HG03045 (cell line): ENCODE results near the gene OBSL1.

Source experiments
- ATAC-seq: cut with Tn5 transposase; IDR thresholded peaks from one replicate; pipeline ENCODE4 v1.9.1; 2021; ENCODE audit warnings: mild to moderate bottlenecking, moderate library complexity; ENCODE audit not compliant: unreplicated experiment

Gene OBSL1

DNA sequence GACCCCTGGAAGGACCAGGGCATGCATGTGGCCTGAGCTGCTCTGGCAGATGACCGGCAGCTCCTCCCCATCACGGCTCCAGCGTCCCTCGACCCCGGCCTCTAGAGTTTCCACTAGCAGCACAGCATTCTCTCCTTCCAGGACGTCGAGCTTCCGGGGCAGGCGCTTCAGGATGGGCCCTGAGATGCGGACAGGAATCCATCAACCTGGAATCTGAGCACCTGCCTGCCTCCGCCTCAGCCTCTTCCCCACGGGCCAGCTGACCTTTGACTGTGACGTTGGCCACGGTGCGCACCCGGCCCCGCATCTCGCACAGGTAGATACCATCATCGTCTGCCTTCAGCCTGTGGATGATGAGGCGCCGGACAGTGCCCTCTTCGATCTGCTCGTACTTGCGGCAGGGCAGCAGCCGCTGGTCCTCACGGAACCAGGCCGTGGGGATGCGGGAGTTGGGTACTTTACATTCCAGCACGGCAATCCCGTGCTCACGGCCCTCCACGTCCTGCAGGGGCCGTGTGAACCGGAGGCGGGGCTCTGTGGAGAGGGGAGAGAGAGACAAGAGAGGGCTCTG is 3.5 kb downstream of the OBSL1 start:
- no peak for ATAC-seq

DNA sequence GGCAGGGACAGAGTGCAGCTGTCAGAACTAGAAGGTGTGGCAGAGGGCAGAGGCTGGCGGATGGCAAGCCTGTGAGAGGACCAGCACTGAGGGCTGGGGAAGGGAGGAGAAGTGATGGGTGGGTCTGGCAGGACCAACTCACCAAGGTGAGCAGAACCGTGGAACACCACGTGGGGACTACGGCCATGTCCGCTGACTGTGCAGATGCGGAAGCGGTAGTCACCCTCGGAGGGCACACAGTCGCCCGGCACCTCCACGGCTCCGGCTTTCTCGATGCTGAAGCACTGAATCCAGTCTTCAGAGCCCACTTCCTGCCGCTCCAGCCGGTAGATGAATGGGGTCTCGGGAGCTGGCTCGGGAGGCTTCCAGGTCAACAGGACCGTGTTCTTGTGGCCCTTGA is 4.2 kb downstream of the OBSL1 start:
- no peak for ATAC-seq

DNA sequence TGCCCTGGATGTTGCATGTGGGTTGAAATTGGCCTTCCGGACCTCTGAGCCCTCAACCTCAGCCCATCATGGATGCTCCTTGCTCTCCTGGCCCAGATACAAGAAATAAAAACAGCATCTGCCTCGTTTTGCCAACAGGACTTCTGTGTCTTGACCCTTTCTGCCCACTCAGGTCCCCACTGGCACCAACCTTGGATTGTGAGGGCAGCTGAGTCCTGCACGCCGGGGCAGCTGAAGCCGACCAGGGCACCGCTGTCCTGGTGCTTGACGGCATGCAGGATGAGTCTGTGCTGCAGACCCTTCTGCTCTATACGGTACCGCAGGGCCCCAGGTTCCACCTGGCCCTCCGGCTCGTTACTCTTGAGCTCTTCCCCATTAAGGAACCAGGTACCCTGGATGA is 4.7 kb downstream of the OBSL1 start:
- no peak for ATAC-seq

DNA sequence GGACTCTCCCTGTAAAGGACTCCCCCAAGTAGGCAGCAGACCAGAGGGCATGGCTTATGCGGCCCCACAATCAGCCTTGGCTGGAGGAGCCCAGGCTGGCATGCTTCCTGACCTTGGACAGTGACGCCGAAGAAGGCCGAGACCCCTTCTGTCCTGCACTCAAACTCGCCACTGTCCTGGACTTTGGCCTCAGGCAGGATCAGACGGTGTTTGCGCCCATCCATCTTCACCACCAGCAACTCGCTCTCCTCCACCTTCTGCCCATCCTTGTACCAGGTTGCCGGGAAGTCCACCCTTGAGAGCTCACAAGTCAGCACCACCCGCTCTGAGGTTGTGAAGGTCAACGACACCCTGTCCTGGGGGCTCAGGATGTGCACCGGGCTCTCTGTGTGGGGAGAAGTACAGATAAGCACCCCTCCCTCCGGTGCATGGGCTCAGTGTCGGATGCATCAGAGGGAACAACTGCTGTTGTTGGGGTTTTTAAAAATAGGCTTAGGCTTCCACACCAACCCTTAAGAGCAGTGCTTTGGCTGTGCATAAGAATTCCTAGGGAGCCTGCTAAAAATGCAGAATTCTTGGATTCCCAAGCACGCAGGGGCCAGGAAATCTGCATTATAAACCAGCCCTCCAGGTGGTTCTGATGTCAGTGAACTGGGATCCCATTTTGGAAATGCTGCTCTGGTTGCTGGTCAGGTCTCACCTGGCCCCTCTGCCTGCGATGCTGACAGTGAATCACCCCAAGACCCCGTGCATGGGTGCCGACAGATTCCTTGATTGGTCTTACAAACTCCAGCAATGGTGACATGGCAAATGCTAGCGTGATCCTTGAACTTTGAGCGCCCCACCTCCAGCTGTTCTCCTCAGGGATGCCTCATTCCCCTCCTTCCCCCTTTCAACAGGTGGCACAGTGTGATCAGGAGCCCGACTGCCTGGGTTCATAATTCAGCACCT is 5.9 kb downstream of the OBSL1 start:
- no peak for ATAC-seq

DNA sequence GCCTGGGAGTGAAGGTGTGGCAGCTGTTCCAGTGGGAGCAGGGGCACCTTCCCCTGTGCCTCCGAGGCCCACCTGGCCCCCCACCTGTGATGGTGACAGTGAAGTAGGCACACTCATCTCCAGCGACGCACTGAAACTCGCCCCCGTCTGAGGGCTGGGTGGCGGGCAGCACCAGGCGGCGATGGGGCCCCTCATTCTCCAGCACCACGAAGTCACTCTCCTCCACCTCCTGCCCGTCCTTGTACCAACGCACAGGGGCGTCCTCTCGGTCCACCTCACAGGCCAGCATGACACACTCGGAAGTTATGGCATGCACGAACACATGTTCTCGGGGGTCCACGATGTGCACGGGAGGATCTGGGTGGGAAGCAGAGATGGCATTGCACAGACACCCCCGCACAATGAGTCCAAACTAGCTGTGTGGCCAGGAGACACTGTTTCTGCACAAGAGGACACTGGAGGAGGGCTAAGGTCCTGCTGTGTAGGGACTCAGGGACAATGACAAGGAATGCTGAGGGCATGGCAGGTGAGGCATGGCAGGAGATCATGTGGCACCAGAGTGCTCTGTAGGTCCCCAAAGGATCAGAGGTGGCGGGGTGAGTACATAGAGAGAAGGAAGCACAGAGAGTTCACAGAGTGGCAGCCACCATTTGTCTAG is 7.9 kb downstream of the OBSL1 start:
- ATAC-seq: no peak

DNA sequence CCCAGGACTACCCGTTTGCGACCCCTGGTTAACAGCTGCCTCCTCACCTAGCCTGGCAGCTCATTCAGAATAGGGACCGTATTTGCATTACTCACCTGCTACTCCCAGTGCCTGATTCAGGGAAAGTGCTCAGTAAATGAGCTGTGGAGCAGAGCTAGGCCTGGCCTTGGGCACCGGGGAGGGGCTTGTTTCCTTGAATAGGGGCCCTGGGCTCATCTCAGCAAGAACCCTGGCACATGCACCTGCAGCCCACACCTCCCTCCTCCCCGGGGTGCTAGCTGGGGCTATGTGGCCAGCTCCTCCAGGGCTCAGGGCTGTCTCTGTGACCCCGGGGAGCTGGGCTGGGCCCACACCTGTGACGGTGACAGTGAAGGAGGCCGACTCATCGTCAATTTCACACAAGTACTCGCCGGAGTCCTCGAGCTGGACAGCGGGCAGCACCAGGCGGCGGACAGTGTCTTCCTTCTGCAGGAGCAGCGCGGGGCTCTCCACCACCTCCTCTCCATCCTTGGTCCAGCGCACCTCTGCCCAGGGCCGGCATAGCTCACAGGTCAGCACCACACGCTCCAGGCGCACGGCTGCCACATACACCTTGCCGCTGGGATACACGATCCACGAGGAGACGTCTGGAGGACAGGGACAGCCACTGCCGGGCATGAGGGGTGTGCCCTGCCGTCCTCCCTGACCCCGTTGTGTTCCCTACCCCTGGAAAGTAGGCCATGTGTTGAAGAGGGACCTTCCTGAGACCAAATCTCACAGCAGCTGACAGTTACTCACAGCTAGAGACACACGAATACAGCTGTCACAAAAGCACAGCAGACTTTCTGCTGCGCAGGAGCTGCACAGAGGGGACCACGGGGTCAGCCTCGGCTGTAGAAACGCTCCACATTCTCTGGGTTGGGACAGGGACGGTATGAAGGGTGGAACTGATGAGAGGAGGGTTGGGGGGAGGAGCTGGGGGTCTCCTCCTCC is 9.0 kb downstream of the OBSL1 start:
- ATAC-seq: no peak

DNA sequence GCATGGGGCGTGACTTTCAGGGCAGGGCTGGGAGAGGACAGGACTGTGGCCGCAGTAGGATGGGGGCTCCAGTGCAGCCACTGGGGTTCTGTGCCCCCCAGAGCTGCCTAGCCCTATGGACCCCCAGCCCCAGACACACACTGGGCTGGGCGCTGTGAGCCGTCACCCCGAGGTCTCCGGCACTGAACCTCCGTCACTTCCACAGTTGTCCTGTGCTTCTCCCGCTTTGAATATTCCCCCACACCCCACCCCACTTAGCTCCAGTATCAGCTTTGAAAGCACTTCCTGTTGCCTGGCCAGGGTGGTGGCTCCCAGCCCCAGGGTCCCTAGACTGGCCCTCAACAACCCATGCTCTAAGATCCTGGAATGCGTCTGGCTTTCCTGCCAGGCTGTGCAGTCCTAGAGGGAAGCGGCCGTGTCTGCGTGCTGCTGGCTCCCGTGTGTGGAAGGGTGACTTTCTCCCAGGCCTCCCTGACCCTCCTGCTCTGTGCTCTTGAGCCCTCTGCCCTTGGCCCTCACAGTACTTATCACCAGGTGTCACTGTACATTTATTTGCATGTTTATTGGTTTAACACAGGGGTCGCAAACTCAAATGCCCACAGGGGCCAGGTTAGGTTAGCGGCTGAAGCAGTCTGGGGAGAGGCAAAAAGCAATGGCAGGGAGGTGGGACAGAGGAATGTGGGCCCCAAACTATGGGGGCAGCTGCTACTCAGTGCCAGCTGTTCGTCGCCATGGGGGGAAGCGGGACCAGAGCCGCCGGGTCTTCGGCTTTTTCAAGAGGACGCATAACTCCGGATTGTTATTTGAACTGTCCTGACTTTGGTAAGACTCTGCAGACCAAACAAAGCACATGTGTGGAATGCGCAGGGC is 9.9 kb downstream of the OBSL1 start:
- no peak for ATAC-seq

DNA sequence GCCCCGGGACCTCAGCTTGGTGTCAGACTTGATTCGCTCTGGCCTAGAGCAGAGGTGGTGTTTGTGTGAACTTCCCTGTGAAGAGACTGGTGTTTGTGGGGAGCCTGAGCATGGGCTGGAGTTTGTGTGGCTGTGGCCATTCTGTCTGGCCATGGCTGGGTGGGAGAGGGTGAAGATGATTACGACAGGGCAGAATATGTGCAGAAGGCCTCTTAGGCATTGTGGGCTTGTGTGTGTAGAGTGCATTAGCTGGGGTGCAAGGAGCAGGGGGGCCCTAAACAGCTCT is 10.5 kb downstream of the OBSL1 start:
- ATAC-seq: no peak

DNA sequence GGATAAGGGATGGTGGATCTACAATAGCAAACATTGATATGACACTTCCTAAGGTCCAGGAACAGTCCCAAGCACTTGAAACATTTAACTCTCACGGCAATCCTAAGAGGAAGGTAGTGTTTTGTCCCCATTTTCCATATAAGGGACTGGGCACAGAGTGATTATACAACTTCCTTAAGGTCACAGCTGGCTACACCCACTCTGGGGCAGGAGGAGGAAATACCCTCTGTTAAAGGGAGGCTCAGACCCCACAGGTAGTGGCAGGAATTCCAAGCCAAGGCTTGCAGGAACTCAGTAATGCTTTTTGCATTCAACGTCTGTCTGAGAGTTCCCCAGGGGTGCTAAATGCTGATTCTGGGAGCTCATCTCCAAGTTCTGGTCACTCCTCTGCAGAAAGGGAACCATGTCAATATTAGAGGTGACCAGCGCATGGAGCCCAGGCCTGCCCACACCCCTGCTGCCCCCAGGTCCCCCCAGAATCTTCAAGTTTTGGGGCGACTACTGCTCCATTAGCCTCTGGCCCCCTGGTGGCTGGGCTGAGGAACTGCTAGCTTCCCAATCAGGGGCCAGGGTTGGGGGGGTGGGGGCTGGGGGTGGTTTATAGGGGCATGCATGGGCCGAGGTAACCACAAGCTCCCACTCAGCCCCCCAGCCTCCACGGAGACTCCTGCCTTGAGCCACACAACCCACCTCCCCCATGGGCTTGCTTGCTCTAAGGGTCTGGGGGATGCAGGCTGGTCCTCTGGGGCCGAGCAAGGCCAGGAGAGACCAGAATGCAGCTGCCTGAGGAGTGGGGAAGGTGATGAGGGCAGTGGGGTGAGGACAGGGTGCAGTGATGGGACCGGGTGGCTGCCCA is 11.1 kb downstream of the OBSL1 start:
- no peak for ATAC-seq

DNA sequence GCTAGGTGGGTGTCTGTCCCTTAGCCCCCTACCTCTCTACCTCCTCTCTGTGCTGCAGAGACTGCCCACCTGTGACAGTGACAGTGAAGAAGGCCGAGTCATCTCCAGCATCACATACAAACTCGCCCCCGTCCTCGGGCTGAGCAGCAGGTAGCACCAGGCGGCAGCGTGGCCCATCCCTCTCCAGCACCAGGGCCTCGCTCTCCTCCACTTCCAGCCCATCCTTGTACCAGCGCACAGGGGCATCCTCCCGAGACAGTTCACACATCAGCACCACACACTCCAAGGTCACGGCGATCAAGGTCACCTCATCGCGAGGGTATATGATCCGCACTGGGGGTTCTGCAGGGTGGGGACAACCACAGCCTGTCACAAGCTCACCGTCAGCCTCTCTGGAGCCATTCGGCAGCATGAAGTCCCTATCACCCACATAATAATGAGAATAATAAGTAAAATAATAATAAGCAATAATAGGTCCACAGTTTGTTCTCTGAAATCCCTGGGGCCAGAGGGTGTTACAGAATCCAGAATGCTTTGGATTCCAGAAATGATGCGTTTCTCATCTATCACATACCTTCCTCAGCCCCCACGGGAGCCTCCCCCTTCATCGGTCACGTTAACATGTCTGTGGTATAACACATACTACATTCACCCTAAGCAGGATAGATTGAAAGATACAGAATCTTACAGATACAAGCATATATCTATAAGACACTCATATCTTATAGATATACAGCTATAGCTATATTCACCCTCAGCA is 12.0 kb downstream of the OBSL1 start:
- ATAC-seq: no peak

DNA sequence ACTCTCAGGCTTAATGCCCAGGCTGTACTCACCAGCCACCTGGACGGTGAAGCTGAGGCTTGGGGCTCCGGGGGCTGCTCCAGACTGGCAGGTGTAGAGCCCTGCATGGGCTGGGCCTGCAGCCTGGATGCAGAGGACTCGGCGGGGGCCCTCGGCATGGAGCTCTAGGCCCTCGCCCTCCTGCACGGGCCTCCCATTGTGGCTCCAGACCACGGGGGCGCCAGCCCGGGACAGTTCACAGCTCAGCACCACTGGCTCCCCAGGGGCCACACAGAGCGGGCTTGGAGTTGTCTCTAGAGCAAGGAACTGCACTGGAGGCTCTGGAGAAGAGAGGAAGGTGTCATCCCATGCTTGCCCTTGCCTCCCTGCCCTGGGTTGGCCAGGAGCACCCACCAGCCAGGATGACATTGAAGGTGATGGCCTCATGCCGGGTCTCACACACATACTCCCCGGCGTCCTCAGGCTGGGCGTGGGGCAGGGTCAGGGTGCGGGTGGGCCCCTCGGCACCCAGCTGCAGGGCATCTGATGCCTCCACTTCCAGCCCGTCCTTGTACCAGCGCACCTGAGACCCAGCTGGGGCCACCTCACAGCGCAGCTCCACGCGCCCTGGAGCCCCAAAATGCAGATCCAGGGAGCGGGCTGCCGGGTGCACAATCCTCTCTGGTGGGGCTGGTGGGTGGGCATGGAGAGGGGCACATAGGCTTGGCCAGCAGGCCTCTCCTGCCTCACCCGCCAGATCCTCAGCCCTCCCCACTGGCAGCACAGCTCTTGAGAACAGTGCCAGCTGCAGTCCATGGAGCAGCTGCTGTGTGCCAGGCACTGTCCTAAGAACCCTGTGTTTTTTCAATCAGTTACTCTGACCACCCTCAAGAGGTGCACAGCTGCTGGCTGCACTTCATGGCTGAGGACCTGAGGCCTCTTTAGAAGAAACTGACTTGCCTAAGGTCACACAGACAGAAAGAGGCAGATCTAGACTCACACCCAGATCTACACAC is 13.3 kb downstream of the OBSL1 start:
- no peak for ATAC-seq

DNA sequence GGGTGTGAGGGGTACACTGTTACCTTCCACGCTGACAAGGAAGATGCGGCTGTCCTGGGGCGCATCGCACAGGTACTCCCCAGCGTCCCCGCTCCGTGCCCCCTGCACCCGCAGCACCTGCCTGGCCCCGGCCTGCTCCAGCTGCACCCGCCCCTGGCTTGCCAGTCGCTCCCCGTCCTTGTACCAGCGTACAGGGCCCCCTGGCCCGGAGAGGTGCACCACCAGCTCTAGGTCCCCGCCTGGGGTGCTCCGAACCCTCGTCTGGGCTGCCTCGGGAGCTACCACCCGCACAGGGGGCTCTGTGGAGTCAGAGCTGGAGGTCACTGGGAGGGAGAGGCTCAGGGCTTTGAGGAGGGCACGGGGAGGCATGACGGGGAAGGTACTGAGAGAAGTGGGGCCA is 14.0 kb downstream of the OBSL1 start:
- ATAC-seq: no peak

DNA sequence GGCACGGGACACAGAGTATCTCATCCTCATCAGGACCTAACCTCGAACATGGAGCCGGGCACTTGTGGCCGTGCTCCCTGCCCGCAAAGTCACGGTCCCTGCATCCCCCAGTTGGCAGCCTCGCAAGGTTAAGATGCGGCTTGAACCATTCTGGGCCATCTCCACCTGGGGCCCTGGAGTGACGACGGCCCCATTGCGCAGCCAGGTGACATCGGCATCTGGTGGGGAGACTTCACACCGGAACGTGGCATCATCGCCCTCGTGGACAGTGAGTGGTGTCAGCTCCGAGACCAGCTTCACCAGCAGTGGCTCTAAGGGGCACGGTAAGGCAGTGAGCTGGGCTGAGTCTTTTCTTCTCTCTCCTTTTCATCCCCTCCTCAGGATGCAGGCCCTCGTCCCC is 14.9 kb downstream of the OBSL1 start:
- no peak for ATAC-seq

DNA sequence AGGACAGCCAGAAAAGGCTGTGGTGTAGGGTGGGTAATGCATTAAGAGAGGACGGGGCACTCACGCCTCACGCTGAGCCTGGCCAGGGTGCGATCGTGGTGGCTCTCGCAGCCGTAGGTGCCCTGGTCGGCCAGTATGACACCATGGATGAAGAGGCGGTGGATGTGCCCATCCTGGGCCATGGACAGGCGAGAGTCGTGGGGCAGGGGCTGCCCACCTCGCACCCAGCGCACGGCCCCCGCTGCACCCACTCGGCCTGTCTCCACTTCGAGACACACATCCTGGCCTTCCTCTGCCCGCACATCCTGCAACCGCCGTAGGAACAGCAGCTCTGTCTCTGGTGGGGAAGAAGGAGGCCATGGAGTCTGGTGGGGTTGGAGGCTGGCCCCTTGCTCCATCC is 15.4 kb downstream of the OBSL1 start:
- ATAC-seq: no peak

DNA sequence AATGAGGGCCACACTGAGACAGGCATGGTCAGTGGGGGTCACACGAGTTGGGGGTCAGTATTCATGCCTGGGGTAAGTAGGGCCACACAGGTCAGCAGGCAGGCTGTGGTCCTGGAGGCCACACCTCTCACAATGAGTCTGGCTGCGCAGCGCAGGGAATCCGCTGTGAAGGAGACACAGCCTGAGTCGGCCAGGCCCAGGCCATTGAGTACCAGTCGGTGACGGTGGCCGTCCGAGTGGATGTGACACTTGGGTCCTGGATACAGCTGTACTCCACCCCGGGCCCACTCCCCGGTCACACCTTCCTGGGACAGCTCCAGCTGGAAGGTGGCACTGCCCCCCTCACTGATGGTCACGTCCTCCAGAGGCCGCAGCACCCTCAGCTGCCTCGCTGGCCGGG is 17.0 kb downstream of the OBSL1 start:
- no peak for ATAC-seq

DNA sequence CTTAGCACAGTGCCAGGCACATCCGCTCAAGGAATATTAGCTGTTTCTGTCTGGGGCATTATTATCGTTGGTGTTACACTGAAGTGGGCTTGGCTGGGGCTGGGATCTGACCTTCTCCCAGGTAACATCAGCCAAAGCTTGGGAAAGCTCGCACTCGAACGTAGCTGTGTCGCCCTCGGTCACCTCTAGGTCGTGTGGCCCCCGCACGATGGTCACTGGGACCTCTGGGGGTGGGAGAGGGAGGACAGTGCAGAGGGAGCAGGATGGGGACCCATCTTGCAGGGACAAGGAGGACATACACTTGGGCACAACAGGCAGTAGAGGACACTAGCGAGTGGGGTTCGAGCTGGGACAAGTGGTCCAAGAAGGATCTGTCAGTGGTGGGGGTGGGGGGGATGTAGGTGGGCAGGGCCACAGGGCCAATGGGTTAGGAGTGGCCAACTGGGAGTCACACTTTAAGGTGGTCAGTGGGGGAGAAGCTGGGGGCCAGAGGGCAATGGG is 17.8 kb downstream of the OBSL1 start:
- no peak for ATAC-seq

DNA sequence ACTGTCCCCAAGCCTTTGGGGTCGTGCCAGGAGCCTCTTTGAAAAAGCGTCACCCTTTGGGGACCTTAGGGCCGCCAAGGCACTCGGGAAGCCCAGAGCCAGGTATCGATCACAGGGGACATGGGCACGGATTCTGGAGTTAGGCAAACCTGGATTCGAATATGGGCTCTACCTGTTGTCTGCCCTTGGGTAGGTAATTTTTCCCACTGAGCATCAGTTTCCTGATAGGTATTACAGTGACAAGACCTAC is 18.2 kb downstream of the OBSL1 start:
- ATAC-seq: no peak
